HepG2 (cell line): Measurements from ENCODE around the gene OVCH2. TPM values are rescaled to one million over a fixed set of nuclear protein-coding genes. Genes with fewer than 3 reads are reported as not detected.

ENCODE experiments used
- ATAC-seq: fragments of 200-7000 bp; cut with Tn5 transposase; 3 replicates; pipeline ENCODE4 v1.9.1; 2020; ENCODE audit warnings: mild to moderate bottlenecking, moderate library complexity
- Bru-seq: library from RNA; stranded (reverse); fragments of 400-500 nt; gene quantifications from one replicate; lab custom pipeline; 2021; lab: Mats Ljungman, UMichigan
- BruChase-seq, 2 experiments: library from RNA; stranded (reverse); fragments of 400-500 nt; gene quantifications; one replicate each; lab custom pipeline; 2021; lab: Mats Ljungman, UMichigan
- BruUV-seq: library from RNA; stranded (reverse); fragments of 400-500 nt; replicated peaks from 2 replicates; lab custom pipeline; 2021; lab: Mats Ljungman, UMichigan
- CTCF ChIA-PET: fragments of 300-600 bp; formaldehyde crosslinking; extraction: SDS; loops from one replicate; lab custom pipeline; 2021; ENCODE audit warnings: low total read pairs, inconsistent platforms, low intra/inter-chr PET ratio; lab: Yijun Ruan, JAX
- POLR2A ChIA-PET: fragments of 350-600 bp; sonication (Branson Sonifier 250); formaldehyde crosslinking; loops from one replicate; lab custom pipeline; 2020; ENCODE audit warnings: antibody characterized with exemption, inconsistent platforms; lab: Yijun Ruan, JAX
- DNase-seq: peaks from one replicate; pipeline ENCODE4 v3.0.0-alpha.2; 2015; ENCODE audit warnings: low spot score
- FAIRE-seq: peaks from 3 replicates; lab custom pipeline; 2011; peaks lifted over from hg19 to GRCh38; lab: Jason Lieb, UNC
- H2AFZ ChIP-seq: one replicate; pipeline ENCODE4 v1.6.1; 2011; ENCODE audit warnings: low read length, inconsistent platforms
- H3K27ac ChIP-seq: fragments of 300-600 bp; 3 replicates; pipeline ENCODE4 v1.8.0; 2011; ENCODE audit warnings: mixed run types, mild to moderate bottlenecking, mixed read lengths, low read length, inconsistent platforms; ENCODE audit not compliant: insufficient read depth; ENCODE audit errors: extremely low read length
- H3K27me3 ChIP-seq, 2 experiments: fragments of 200-600 bp in 1 of 2; 2 replicates in 1 of 2; 3 replicates in 1 of 2; pipeline versions ENCODE4 v1.6.0 to v1.8.0; 2011; ENCODE audit warnings: low read length in 2 of 2, mild to moderate bottlenecking in 2 of 2, moderate library complexity in 2 of 2, inconsistent platforms in 1 of 2; ENCODE audit not compliant: insufficient read depth in 2 of 2, control insufficient read depth in 1 of 2
- H3K36me3 ChIP-seq, 2 experiments: fragments of 200-600 bp in 1 of 2; replicated peaks in 1 of 2; 2 replicates in 1 of 2; 3 replicates in 1 of 2; pipeline versions ENCODE4 v1.5.1 to v1.8.0; 2011; ENCODE audit warnings: low read length in 2 of 2, inconsistent platforms in 1 of 2; ENCODE audit not compliant: insufficient read depth in 2 of 2, control insufficient read depth in 1 of 2
- H3K4me1 ChIP-seq: 2 replicates; pipeline ENCODE4 v1.5.1; 2012; ENCODE audit warnings: low read length, inconsistent platforms; ENCODE audit not compliant: insufficient read depth
- H3K4me2 ChIP-seq: 2 replicates; pipeline ENCODE4 v1.6.0; 2011; ENCODE audit warnings: low read depth, low read length, inconsistent platforms
- H3K4me3 ChIP-seq, 3 experiments: fragments of 200-600 bp in 1 of 3; sonication (generic), shearing (Covaris generic) in 1 of 3; replicated peaks in 1 of 3; 2 replicates each; pipeline ENCODE4 v1.5.1; 2011 to 2016; ENCODE audit warnings: low read length in 3 of 3, inconsistent platforms in 2 of 3, low read depth in 2 of 3, mild to moderate bottlenecking in 2 of 3, control low read depth in 1 of 3, mixed read lengths in 1 of 3; ENCODE audit not compliant: insufficient read depth in 1 of 3
- H3K79me2 ChIP-seq: one replicate; pipeline ENCODE4 v1.6.1; 2011; ENCODE audit warnings: low read length, inconsistent platforms; ENCODE audit not compliant: insufficient read depth
- H3K9ac ChIP-seq: 2 replicates; pipeline ENCODE4 v1.6.0; 2011; ENCODE audit warnings: mild to moderate bottlenecking, low read depth, low read length, inconsistent platforms; ENCODE audit not compliant: insufficient read depth
- H3K9me3 ChIP-seq: 2 replicates; pipeline ENCODE4 v1.5.1; 2012; ENCODE audit warnings: mild to moderate bottlenecking, low read length
- H4K20me1 ChIP-seq: 2 replicates; pipeline ENCODE4 v1.6.0; 2011; ENCODE audit warnings: inconsistent platforms, mild to moderate bottlenecking, low read length, moderate library complexity; ENCODE audit not compliant: insufficient read depth
- GATAD2A ChIP-seq: IDR thresholded peaks from 2 replicates; pipeline ENCODE4 v1.6.1; 2016
- MTF1 ChIP-seq: sonication (generic); formaldehyde crosslinking; IDR thresholded peaks from 2 replicates; pipeline ENCODE4 v1.5.0; 2020; ENCODE audit warnings: missing genetic modification reagents
- NFKBIZ ChIP-seq: IDR thresholded peaks from 2 replicates; pipeline ENCODE4 v1.6.1; 2018; ENCODE audit warnings: missing genetic modification reagents, missing compliant biosample characterization
- NRL ChIP-seq: sonication (generic); formaldehyde crosslinking; IDR thresholded peaks from 2 replicates; pipeline ENCODE4 v1.5.0; 2020; ENCODE audit warnings: missing genetic modification reagents, mild to moderate bottlenecking, moderate library complexity, borderline replicate concordance
- PAWR ChIP-seq: sonication (generic); formaldehyde crosslinking; IDR thresholded peaks from 2 replicates; pipeline ENCODE4 v1.4.0; 2020; ENCODE audit warnings: missing genetic modification reagents, mild to moderate bottlenecking, borderline replicate concordance
- REPIN1 ChIP-seq: sonication (generic); formaldehyde crosslinking; IDR thresholded peaks from 2 replicates; pipeline ENCODE4 v1.8.0; 2022; ENCODE audit warnings: missing genetic modification reagents, low read depth, mild to moderate bottlenecking, borderline replicate concordance
- ZFX ChIP-seq: sonication (generic); formaldehyde crosslinking; IDR thresholded peaks from 2 replicates; pipeline ENCODE4 v1.4.0; 2020; ENCODE audit warnings: mild to moderate bottlenecking, low read depth, missing genetic modification reagents, moderate library complexity
- ZNF292 ChIP-seq: sonication (generic); formaldehyde crosslinking; IDR thresholded peaks from 2 replicates; pipeline ENCODE4 v1.8.1; 2022; ENCODE audit warnings: mild to moderate bottlenecking, low read depth, missing genetic modification reagents, borderline replicate concordance
- ZSCAN29 ChIP-seq: sonication (generic); formaldehyde crosslinking; conservative IDR thresholded peaks from 2 replicates; pipeline ENCODE4 v1.4.0; 2020; ENCODE audit warnings: mild to moderate bottlenecking, missing genetic modification reagents
- WGBS: methylation state at CpG from one replicate; pipeline ENCODE4 v1.1.6; 2017; ENCODE audit warnings: low lambda C conversion rate; 5-methylcytosine and 5-hydroxymethylcytosine counted together
- in situ Hi-C: cut with HindIII; loops from 2 replicates; pipeline ENCODE4 v1.10.0; 2017; ENCODE audit warnings: low pct_unique_long_range_greater_than_20kb; ENCODE audit not compliant: extremely low pct_ligation_motif_present
- intact Hi-C: fragments of 100-400 bp; cut with micrococcal nuclease; formaldehyde crosslinking; loops from one replicate; pipeline ENCODE4 v1.10.0; 2022; ENCODE audit not compliant: unreplicated experiment
- long read RNA-seq, 2 experiments: library from RNA in 1 of 2; library from polyadenylated mRNA in 1 of 2; stranded (forward) in 1 of 2; unstranded in 1 of 2; transcript quantifications; one replicate each; pipeline ENCODE4 v2.0.0, GENCODE V29; 2019 to 2022
- polyA minus RNA-seq, 3 experiments: library from RNA; depleted of rRNA, polyadenylated mRNA; stranded (reverse); fragments of >200 nt; gene quantifications; 2 replicates each; pipeline ENCODE4 v1.2.3, GENCODE V29; 2011; ENCODE audit warnings: low replicate concordance in 1 of 3
- polyA plus RNA-seq, 8 experiments: library from polyadenylated mRNA; depleted of rRNA in 3 of 8; stranded (reverse) in 7 of 8; unstranded in 1 of 8; fragments of >200 nt; fragmentation: Illumina TruSeq in 4 of 8; extraction: Trizol in 4 of 8; gene quantifications; 2 replicates each; pipeline versions ENCODE4 v1.2.1 to v1.2.3, GENCODE V29; 2011 to 2016; ENCODE audit warnings: low read depth in 4 of 8, missing spikeins in 1 of 8, mixed read lengths in 1 of 8; ENCODE audit not compliant: insufficient read depth in 1 of 8
- total RNA-seq, 5 experiments: library from RNA; depleted of rRNA; stranded (reverse); fragments of >200 nt; fragmentation: Illumina TruSeq; extraction: Trizol; gene quantifications; 2 replicates each; pipeline ENCODE4 v1.2.3, GENCODE V29; 2016; ENCODE audit warnings: low read depth in 1 of 5
- TF ChIP-seq, protein P1 (sequence below): sonication (generic); formaldehyde crosslinking; IDR thresholded peaks from 2 replicates; pipeline ENCODE4 v1.4.0; 2020; ENCODE audit warnings: mild to moderate bottlenecking, missing genetic modification reagents, borderline replicate concordance
- TF ChIP-seq, protein P2 (sequence below): IDR thresholded peaks from 2 replicates; pipeline ENCODE4 v1.6.1; 2016; ENCODE audit warnings: missing compliant biosample characterization, missing genetic modification reagents, borderline replicate concordance
- TF ChIP-seq, protein P3 (sequence below): sonication (generic); formaldehyde crosslinking; IDR thresholded peaks from 2 replicates; pipeline ENCODE4 v1.9.0; 2022; ENCODE audit warnings: low read depth, missing genetic modification reagents

Gene OVCH2, protein sequence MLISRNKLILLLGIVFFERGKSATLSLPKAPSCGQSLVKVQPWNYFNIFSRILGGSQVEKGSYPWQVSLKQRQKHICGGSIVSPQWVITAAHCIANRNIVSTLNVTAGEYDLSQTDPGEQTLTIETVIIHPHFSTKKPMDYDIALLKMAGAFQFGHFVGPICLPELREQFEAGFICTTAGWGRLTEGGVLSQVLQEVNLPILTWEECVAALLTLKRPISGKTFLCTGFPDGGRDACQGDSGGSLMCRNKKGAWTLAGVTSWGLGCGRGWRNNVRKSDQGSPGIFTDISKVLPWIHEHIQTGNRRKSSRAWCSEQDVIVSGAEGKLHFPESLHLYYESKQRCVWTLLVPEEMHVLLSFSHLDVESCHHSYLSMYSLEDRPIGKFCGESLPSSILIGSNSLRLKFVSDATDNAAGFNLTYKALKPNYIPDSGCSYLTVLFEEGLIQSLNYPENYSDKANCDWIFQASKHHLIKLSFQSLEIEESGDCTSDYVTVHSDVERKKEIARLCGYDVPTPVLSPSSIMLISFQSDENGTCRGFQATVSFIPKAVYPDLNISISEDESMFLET
- not detected in 2 replicates for total RNA-seq (2016; rRNA removed; fragmentation: Illumina TruSeq; extraction: Trizol)
- not detected in 2 replicates for total RNA-seq (2016; cell fraction: cytosol; rRNA removed; fragmentation: Illumina TruSeq; extraction: Trizol; ENCODE audit: low read depth)
- total RNA-seq (2016; cell fraction: insoluble cytoplasmic fraction; rRNA removed; fragmentation: Illumina TruSeq; extraction: Trizol) = not detected in 2 replicates
- total RNA-seq (2016; cell fraction: membrane; rRNA removed; fragmentation: Illumina TruSeq; extraction: Trizol) = not detected in 2 replicates
- not detected in 2 replicates for total RNA-seq (2016; cell fraction: nucleus; rRNA removed; fragmentation: Illumina TruSeq; extraction: Trizol)
- not detected in 2 replicates for polyA plus RNA-seq (2011; rRNA removed)
- not detected in 2 replicates for polyA plus RNA-seq (2011; cell fraction: cytosol; rRNA removed)
- polyA plus RNA-seq (2011; cell fraction: nucleus; rRNA removed) = not detected in 2 replicates
- not detected in 2 replicates for polyA plus RNA-seq (2012)
- not detected in 2 replicates for polyA plus RNA-seq (2016; cell fraction: cytosol; fragmentation: Illumina TruSeq; extraction: Trizol; ENCODE audit: low read depth)
- not detected in 2 replicates for polyA plus RNA-seq (2016; cell fraction: insoluble cytoplasmic fraction; fragmentation: Illumina TruSeq; extraction: Trizol; ENCODE audit: low read depth)
- polyA plus RNA-seq (2016; cell fraction: membrane; fragmentation: Illumina TruSeq; extraction: Trizol; ENCODE audit: low read depth) = not detected in 2 replicates
- polyA plus RNA-seq (2016; cell fraction: nucleus; fragmentation: Illumina TruSeq; extraction: Trizol; ENCODE audit: insufficient read depth, low read depth) = not detected in 2 replicates
- polyA minus RNA-seq (2011; rRNA and poly(A)+ RNA removed; ENCODE audit: low replicate concordance) = not detected in 2 replicates
- polyA minus RNA-seq (2011; cell fraction: cytosol; rRNA and poly(A)+ RNA removed) = not detected in 2 replicates
- polyA minus RNA-seq (2011; cell fraction: nucleus; rRNA and poly(A)+ RNA removed) = not detected in 2 replicates
- not detected for Bru-seq, nascent RNA
- BruChase-seq, experiment 1, labeled RNA remaining after a 6-hour chase = not detected
- BruChase-seq, experiment 2, labeled RNA remaining after a 2-hour chase = not detected
- long read RNA-seq, experiment 1 = 0 reads
- long read RNA-seq, experiment 2 = 0 reads

DNA sequence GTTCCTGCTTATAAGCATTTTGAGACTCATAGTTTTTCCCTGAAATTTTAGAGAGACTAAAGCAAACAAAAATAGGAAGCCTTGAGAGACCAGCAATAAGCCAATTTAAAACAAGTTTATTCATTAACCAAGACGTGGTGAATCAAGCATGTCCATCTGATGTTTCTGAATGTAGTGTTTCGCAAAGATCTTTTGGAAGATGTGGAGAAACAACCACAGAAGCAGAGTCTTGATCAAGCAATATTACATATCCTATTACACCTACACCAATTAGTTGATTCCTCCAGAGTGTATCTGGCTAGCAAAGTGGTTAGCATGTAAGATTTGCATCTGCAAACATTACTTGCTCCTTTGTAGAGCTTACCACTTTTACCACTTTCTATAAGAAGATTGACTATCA is at the start of gene OVCH2:
OVCH2 (minus strand) TSS at position 101 of the 400 bp plus-strand sequence; CDS start at position 18, 83 bp downstream.
- WGBS = 3% methylated on average over 2 of the region's 2 CpGs
- no peak for FAIRE-seq
- intact Hi-C loops = no loop called here
- in situ Hi-C loops = loop anchor here (10.0 kb wide), 1 partner anchor 612 kb away; no protein-coding TSS in a partner anchor
- no peak within 1 kb of the TSS for H3K4me2 ChIP-seq
- no TSS peak for BruUV-seq
- ATAC-seq = no peak
- H3K27me3 ChIP-seq = no peaks in the 10 kb centered on the region
- no peaks in the 10 kb centered on the region for H3K9me3 ChIP-seq
- H3K27ac ChIP-seq = no peak within 1 kb of the TSS
- ChIA-PET CTCF (no interaction called here), POLR2A (no interaction called here)
- no peak within 1 kb of the TSS for H3K9ac ChIP-seq
- no peaks in the 10 kb centered on the region for H3K79me2 ChIP-seq
- no peaks in the 10 kb centered on the region for H4K20me1 ChIP-seq
- no peaks in the 10 kb centered on the region for H3K36me3 ChIP-seq
- H3K4me1 ChIP-seq = no peaks in the 10 kb centered on the region
- no peak within 1 kb of the TSS for H3K4me3 ChIP-seq
- no peak for DNase-seq
- no peak within 1 kb of the TSS for H2AFZ ChIP-seq
- TF ChIP-seq MTF1 (CRISPR knock-in tag) = no peak
- TF ChIP-seq, protein P1, sequence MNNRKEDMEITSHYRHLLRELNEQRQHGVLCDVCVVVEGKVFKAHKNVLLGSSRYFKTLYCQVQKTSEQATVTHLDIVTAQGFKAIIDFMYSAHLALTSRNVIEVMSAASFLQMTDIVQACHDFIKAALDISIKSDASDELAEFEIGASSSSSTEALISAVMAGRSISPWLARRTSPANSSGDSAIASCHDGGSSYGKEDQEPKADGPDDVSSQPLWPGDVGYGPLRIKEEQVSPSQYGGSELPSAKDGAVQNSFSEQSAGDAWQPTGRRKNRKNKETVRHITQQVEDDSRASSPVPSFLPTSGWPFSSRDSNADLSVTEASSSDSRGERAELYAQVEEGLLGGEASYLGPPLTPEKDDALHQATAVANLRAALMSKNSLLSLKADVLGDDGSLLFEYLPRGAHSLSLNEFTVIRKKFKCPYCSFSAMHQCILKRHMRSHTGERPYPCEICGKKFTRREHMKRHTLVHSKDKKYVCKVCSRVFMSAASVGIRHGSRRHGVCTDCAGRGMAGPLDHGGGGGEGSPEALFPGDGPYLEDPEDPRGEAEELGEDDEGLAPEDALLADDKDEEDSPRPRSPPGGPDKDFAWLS (CRISPR knock-in tag) = no peak
- TF ChIP-seq ZFX (CRISPR knock-in tag) = no peak
- TF ChIP-seq GATAD2A (CRISPR knock-in tag) = no peak
- TF ChIP-seq, protein P2, sequence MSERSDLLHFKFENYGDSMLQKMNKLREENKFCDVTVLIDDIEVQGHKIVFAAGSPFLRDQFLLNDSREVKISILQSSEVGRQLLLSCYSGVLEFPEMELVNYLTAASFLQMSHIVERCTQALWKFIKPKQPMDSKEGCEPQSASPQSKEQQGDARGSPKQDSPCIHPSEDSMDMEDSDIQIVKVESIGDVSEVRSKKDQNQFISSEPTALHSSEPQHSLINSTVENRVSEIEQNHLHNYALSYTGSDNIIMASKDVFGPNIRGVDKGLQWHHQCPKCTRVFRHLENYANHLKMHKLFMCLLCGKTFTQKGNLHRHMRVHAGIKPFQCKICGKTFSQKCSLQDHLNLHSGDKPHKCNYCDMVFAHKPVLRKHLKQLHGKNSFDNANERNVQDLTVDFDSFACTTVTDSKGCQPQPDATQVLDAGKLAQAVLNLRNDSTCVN (CRISPR knock-in tag) = no peak
- no peak for TF ChIP-seq PAWR
- TF ChIP-seq, protein P3, sequence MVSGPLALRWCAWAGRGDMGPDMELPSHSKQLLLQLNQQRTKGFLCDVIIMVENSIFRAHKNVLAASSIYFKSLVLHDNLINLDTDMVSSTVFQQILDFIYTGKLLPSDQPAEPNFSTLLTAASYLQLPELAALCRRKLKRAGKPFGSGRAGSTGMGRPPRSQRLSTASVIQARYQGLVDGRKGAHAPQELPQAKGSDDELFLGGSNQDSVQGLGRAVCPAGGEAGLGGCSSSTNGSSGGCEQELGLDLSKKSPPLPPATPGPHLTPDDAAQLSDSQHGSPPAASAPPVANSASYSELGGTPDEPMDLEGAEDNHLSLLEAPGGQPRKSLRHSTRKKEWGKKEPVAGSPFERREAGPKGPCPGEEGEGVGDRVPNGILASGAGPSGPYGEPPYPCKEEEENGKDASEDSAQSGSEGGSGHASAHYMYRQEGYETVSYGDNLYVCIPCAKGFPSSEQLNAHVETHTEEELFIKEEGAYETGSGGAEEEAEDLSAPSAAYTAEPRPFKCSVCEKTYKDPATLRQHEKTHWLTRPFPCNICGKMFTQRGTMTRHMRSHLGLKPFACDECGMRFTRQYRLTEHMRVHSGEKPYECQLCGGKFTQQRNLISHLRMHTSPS (CRISPR knock-in tag) = no peak
- TF ChIP-seq NRL = no peak
- TF ChIP-seq ZSCAN29 = no peak
- TF ChIP-seq NFKBIZ (CRISPR knock-in tag) = no peak
- no peak for TF ChIP-seq REPIN1 (CRISPR knock-in tag)
- TF ChIP-seq ZNF292 (CRISPR knock-in tag) = no peak
